IPS-20b (cell line): ENCODE measurements around the gene MAPKAP1.

Source experiments
- H3K27ac ChIP-seq: one replicate; pipeline ENCODE4 v1.5.1; 2013; ENCODE audit warnings: low read length
- H3K27me3 ChIP-seq: 2 replicates; pipeline ENCODE4 v1.6.1; 2013; ENCODE audit warnings: mild to moderate bottlenecking, low read length, inconsistent platforms; ENCODE audit not compliant: insufficient read depth
- H3K36me3 ChIP-seq: 2 replicates; pipeline ENCODE4 v1.6.1; 2013; ENCODE audit warnings: low read depth, mild to moderate bottlenecking, inconsistent platforms, low read length, moderate library complexity; ENCODE audit not compliant: insufficient read depth
- H3K4me1 ChIP-seq: 2 replicates; pipeline ENCODE4 v1.6.1; 2013; ENCODE audit warnings: mild to moderate bottlenecking, control low read depth, inconsistent platforms, low read length, moderate library complexity; ENCODE audit not compliant: insufficient read depth
- H3K4me3 ChIP-seq: 2 replicates; pipeline ENCODE4 v1.5.1; 2013; ENCODE audit warnings: mild to moderate bottlenecking, low read length, inconsistent platforms
- H3K9ac ChIP-seq: 2 replicates; pipeline ENCODE4 v1.6.1; 2013; ENCODE audit warnings: low read depth, mild to moderate bottlenecking, inconsistent platforms, low read length, moderate library complexity
- H3K9me3 ChIP-seq: 2 replicates; pipeline ENCODE4 v1.6.1; 2013; ENCODE audit warnings: mild to moderate bottlenecking, low read depth, low read length, inconsistent platforms; ENCODE audit not compliant: insufficient read depth

Gene MAPKAP1

DNA sequence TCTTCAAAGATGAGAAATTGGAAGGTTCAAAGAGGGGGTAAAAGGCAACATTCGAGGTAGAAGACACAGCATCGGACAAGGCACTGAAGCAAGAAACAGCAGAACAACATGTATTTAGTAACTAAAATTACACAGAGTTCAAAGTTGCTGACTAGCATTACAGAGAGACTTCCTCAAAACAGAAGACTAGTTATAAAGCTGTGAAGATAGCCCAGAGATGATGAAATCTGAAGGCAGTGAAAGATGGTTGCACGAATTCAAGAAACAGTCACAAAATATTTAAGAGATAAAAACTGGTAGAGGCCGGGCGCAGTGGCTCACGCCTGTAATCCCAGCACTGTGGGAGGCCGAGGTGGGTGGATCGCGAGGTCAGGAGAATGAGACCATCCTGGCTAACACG, 16.3 kb downstream of the MAPKAP1 start:
- no peaks in the 10 kb centered on the region for H3K27me3 ChIP-seq
- H3K4me3 ChIP-seq = no peak overlapping the region

DNA sequence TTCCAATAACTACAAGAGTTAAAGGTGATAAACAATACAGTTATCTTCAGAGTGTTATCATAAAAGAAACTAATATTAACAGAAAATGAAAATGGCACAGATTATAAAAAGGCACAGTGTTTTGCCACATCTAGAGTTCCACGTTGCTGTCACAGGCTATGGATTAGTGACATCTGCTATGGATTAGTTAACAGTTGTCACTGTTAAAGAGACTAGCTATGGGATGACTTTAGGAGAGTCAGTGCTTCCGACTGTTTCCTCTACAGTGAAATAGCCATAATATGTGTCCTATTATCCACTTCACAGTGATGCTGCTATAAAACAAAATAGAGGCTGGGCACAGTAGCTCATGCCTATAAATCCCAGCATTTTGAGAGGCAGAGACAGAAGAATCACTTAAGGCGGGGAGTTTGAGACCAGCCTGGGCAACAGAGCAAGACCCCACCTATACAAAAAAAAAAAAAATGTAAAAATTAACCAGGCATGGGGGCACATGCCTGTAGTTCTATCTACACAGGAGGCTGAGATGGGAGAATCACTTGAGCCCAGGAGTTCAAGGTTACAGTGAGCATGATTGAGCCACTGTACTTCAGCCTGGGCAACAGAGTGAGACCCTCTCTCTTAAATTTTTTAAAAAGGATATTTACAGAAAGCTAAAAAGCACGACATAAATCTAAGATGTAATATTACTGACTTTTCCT, 19.7 kb downstream of the MAPKAP1 start:
- Histone ChIP-seq H3K4me1 (peaks cover 8% of the 10 kb centered on the region; the same call in 1 of the 2 replicates), H3K27me3 (no peaks in the 10 kb centered on the region), H3K36me3 (no peaks in the 10 kb centered on the region), H3K27ac (no peak overlapping the region), H3K4me3 (no peak overlapping the region), H3K9ac (no peak overlapping the region), H3K9me3 (no peaks in the 10 kb centered on the region)

More for the DNA sequence above, 16.3 kb downstream of the MAPKAP1 start:
- no peaks in the 10 kb centered on the region for H3K9me3 ChIP-seq
- no peak overlapping the region for H3K9ac ChIP-seq
- H3K27ac ChIP-seq = no peak overlapping the region
- peaks cover 21% of the 10 kb centered on the region for H3K4me1 ChIP-seq
- no peaks in the 10 kb centered on the region for H3K36me3 ChIP-seq

DNA sequence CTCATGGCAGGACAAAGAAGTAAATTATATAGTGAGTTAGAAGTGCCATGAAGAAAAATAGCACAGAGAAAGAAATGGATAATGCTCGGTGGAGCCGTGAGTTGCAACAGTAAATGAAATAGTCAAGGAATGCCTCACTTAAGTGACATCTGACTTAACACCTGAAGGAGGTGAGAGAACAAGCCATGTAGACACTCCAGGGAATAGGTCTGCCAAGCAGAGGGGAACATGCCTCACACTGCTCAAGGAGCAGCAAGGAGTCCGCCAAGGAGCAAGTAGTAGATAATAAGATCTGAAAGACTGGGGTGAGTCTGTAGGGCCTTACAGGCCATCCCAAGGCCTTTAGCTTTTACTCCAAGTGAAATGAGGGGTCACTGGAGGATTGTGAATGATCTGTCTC, 21.8 kb downstream of the MAPKAP1 start:
- Histone ChIP-seq H3K27me3 (no peaks in the 10 kb centered on the region), H3K27ac (no peak overlapping the region), H3K9me3 (no peaks in the 10 kb centered on the region), H3K9ac (no peak overlapping the region), H3K36me3 (no peaks in the 10 kb centered on the region), H3K4me3 (no peak overlapping the region), H3K4me1 (peaks cover 5% of the 10 kb centered on the region; the same call in 1 of the 2 replicates)

DNA sequence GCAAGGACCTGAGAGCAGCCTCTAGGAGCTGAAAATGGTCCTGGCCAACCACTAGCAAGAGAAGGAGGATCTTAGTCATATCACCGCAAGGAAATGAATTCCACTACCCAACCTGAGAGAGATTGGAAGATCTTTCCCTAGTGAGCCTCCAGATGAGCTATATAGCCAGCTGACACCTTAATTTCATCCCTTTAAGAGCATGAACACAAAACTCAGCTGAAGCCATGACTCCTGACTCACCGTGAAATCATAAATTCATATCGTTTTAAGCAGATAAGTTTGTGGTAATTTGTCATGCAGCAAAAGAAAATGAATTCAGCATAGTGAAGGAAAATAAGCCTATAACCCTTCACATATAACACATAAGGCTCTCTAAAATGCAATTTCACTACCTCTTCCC, 23.5 kb downstream of the MAPKAP1 start:
- Histone ChIP-seq H3K9ac (no peak overlapping the region), H3K9me3 (no peaks in the 10 kb centered on the region), H3K27ac (no peak overlapping the region), H3K36me3 (no peaks in the 10 kb centered on the region), H3K27me3 (no peaks in the 10 kb centered on the region), H3K4me3 (no peak overlapping the region), H3K4me1 (peaks cover 5% of the 10 kb centered on the region; the same call in 1 of the 2 replicates)

DNA sequence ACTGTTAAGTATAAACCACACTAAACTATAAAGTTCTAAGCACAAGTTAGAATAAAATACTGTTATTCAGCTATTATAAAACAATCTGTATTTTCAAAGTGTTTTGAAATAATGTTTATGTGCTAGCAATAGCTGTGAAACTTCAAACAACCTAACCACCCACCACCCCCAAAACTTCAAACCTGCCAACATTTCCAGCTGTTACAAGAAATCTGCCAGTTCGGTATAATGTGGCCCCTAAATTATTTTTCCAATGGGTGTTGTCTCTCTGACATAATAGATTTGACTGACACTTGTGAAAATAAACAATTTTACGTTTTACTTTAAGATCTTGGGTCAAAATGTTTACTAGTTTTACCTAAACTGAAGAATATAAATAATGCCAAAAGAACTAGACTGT, 24.7 kb downstream of the MAPKAP1 start:
- Histone ChIP-seq H3K9ac (no peak overlapping the region), H3K4me3 (no peak overlapping the region), H3K9me3 (no peaks in the 10 kb centered on the region), H3K36me3 (no peaks in the 10 kb centered on the region), H3K4me1 (peaks cover 5% of the 10 kb centered on the region; the same call in 1 of the 2 replicates), H3K27me3 (no peaks in the 10 kb centered on the region), H3K27ac (no peak overlapping the region)

DNA sequence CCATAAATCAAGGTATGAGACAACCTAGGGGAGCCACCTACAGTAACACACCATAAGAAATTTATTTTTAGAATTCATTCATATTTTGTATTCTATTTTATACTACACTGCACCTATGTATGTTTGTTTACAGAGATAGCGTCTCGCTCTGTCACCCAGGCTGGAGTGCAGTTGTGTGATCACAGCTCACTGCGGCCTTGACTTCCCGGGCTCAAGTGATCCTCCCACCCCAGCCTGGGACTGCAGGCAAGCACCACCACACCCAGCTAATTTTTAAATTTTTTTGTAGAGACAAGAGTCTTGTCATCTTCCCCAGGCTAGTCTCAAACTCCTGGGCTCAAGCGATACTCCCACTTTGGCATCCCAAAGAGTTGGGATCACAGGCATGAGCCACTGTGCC, 25.4 kb downstream of the MAPKAP1 start:
- Histone ChIP-seq H3K36me3 (no peaks in the 10 kb centered on the region), H3K27ac (no peak overlapping the region), H3K4me1 (peaks cover 5% of the 10 kb centered on the region; the same call in 1 of the 2 replicates), H3K9ac (no peak overlapping the region), H3K9me3 (no peaks in the 10 kb centered on the region), H3K27me3 (no peaks in the 10 kb centered on the region), H3K4me3 (no peak overlapping the region)

DNA sequence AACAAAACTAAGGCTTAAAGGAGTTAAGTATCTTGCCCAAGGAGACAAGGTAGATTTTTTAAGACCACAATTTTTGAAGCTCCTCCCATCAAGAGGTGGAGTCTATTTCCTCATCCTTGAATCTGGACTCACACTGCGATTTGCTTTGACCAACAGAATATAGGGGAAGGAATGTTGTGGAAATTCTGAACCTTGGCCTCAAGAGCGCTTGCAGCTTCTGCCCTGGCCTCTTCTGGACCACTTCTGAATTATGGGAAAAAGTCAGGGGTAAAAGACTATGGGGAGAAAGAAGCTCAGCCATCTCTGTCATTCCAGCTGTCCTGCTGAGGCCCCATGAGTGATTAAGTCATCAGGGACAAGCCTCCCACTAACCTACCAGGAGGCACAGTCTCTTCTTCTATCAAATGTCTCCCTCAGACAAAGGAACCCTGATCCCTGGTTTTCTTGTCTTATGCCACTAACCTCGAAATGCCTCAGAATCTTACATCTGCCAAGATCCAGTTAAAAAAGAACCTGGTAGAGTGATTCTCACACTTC, 25.9 kb downstream of the MAPKAP1 start:
- H3K27ac ChIP-seq = no peak overlapping the region

DNA sequence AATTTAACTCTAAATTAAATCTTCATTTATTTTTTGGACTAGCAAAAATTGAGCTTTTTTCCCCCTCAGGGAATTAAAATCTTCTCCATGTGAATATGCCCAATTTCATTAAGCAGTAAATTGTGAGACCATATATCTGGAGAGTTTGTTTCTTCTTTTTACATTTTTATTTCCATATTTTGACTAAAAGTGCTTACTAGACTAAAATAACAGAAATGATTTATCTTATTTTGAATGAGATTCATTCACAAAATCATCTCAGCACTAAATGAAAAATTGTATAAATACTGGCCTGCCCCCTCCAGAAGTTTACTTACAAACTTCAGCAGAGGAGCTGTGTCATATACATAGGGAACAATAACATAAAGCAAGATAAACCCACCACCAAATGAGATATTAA, 26.6 kb downstream of the MAPKAP1 start:
- H3K36me3 ChIP-seq = no peaks in the 10 kb centered on the region
- peaks cover 6% of the 10 kb centered on the region; the same call in 1 of the 2 replicates for H3K4me1 ChIP-seq
- no peak overlapping the region for H3K4me3 ChIP-seq
- no peak overlapping the region for H3K9ac ChIP-seq
- no peaks in the 10 kb centered on the region for H3K9me3 ChIP-seq
- H3K27me3 ChIP-seq = no peaks in the 10 kb centered on the region
- H3K27ac ChIP-seq = no peak overlapping the region

More for the DNA sequence above, 25.9 kb downstream of the MAPKAP1 start:
- H3K9ac ChIP-seq = no peak overlapping the region
- no peak overlapping the region for H3K4me3 ChIP-seq
- H3K4me1 ChIP-seq = peaks cover 5% of the 10 kb centered on the region; the same call in 1 of the 2 replicates
- no peaks in the 10 kb centered on the region for H3K27me3 ChIP-seq
- H3K36me3 ChIP-seq = no peaks in the 10 kb centered on the region
- H3K9me3 ChIP-seq = no peaks in the 10 kb centered on the region

DNA sequence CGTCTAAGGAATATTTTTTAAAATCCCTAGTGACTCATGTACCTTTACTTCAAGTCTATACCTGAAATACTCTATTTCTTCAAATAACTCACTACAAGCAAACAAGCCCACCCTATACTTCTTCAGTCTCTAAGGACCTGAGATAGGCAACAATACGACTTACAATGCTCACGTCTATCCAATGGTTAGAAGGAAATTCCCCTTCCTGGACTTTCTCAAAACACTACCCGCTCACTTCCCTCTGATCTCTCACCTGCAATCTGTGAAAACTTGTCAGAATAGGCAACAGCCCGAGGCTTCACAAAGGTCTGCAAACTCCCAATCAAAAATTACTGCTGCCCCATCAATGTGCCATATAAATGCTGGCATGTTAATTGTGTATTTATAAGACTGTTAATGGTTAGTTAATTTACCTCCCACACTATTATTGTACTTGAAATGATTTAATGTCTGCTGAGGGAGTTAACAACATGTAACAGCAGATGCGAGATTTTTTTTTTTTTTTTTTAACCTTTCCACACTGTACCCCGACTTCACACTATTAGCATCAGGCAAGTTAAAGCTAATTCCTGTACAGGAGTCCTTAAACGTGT, 27.3 kb downstream of the MAPKAP1 start:
- Histone ChIP-seq H3K36me3 (no peaks in the 10 kb centered on the region), H3K9ac (no peak overlapping the region), H3K27ac (no peak overlapping the region), H3K4me3 (no peak overlapping the region), H3K27me3 (no peaks in the 10 kb centered on the region), H3K9me3 (no peaks in the 10 kb centered on the region), H3K4me1 (peaks cover 14% of the 10 kb centered on the region; the same call in 1 of the 2 replicates)

DNA sequence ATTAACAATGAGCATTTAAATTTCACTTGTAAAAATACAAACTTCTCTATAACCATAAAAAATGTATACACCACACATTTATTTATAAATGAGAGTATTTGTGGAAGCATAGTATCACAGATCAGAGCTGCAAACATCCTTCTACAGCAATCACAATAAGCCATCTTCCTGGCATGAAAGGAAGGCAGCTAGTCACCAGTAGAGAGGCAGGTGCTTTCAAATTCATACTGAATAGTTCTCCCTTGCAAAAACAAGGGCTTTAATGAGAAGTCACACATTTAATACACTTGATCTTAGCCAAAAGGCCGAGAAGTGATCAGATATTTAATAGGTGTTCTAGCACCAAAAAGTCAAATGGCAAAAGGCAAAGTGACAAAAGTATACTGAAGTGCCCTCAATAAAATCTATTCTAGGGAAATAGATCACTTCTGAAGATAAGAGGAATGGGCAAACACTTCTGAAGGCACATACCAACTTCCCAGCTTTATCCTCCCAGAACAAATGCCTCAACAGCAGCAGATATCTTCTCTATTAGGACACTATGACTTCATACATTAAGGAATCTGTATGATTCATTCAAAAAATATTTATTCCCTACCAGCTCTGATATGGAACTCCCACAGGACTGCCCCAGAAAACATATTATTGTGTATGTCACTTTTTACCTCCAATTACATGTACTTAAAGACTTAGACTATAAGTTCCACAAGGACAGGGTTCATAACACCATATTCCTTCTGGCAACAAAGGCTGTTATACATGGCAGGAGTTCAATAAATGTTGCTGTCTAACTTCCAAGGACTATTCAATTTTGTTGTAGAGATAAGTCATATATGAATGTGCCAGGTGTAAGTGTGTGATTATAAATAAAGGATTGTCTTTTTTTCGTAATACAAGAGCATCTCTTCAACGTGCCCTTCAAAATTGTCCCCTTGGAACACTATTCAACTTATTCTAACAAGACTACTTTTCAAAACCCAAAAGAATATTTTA, 31.7 kb downstream of the MAPKAP1 start:
- H3K36me3 ChIP-seq = peaks cover 4% of the 10 kb centered on the region; the same call in 1 of the 2 replicates
- no peaks in the 10 kb centered on the region for H3K27me3 ChIP-seq
- H3K9ac ChIP-seq = no peak overlapping the region
- no peak overlapping the region for H3K27ac ChIP-seq
- no peaks in the 10 kb centered on the region for H3K9me3 ChIP-seq
- H3K4me1 ChIP-seq = peaks cover 19% of the 10 kb centered on the region; the same call in 1 of the 2 replicates
- no peak overlapping the region for H3K4me3 ChIP-seq

DNA sequence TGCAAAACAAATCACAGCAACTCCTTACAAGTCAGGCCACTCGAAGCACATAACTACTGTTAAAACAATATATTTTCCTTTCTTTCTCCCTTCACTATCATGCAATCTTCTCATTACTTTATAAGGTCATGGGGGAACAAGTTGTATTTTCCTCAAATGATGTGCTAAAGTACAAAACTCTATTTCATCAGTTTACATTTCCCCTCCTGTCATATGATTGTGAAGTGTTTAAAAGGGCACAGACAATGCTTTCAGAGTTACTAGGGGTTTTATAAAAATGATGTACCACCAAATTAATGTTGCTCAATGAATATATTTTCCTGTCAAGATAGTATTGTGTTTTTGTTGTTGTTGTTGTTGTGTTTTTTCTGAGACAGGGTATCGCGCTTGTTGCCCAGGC, 34.1 kb downstream of the MAPKAP1 start:
- H3K9ac ChIP-seq = no peak overlapping the region

More for the DNA sequence above, 34.1 kb downstream of the MAPKAP1 start:
- Histone ChIP-seq H3K4me3 (no peak overlapping the region), H3K27ac (no peak overlapping the region), H3K4me1 (peaks cover 19% of the 10 kb centered on the region; the same call in 1 of the 2 replicates), H3K27me3 (no peaks in the 10 kb centered on the region), H3K9me3 (no peaks in the 10 kb centered on the region), H3K36me3 (peaks cover 4% of the 10 kb centered on the region; the same call in 1 of the 2 replicates)
